SH-SY5Y (cell line): ENCODE measurements around the gene PRDX4.

Source experiments
- GATA2 ChIP-seq: IDR thresholded peaks from 2 replicates; pipeline ENCODE4 v1.6.1; 2011; ENCODE audit warnings: mild to moderate bottlenecking, low read depth, low read length
- GATA3 ChIP-seq: IDR thresholded peaks from 2 replicates; pipeline ENCODE4 v1.6.1; 2011; ENCODE audit warnings: low read depth, mild to moderate bottlenecking, low read length, moderate library complexity

PRDX4 gene

GRCh38 chrX:23667239-23668177 is at the start of gene PRDX4:
TSS of gene PRDX4 (plus strand) at chrX:23667493. CDS start at chrX:23667571, 78 bp downstream.
- TF ChIP-seq GATA2 = no peak
- no peak for TF ChIP-seq GATA3

GRCh38 chrX:23621621-23622265 is 45.5 kb upstream of the PRDX4 start:
- TF ChIP-seq GATA3 (no peak), GATA2 (no peak)

GRCh38 chrX:23623797-23624196 is 43.5 kb upstream of the PRDX4 start:
- TF ChIP-seq GATA3 = no peak
- no peak for TF ChIP-seq GATA2

GRCh38 chrX:23626651-23627050 is 40.6 kb upstream of the PRDX4 start:
- TF ChIP-seq GATA3 = no peak
- no peak for TF ChIP-seq GATA2

GRCh38 chrX:23628131-23628530 is 39.2 kb upstream of the PRDX4 start:
- TF ChIP-seq GATA3 (no peak), GATA2 (no peak)

GRCh38 chrX:23631136-23631535 is 36.2 kb upstream of the PRDX4 start:
- TF ChIP-seq GATA3 (no peak), GATA2 (no peak)

- TF ChIP-seq GATA2 = no peak; the same call in 1 of the 2 replicates
- no peak for TF ChIP-seq GATA3
These were observed 33.3 kb upstream of the PRDX4 start for GRCh38 chrX:23633834-23634580.

- no peak for TF ChIP-seq GATA3
- TF ChIP-seq GATA2 = no peak
These were observed 30.1 kb upstream of the PRDX4 start for GRCh38 chrX:23637187-23637586.

- TF ChIP-seq GATA3 (no peak), GATA2 (no peak)
These were observed 24.3 kb upstream of the PRDX4 start for GRCh38 chrX:23643020-23643419.

GRCh38 chrX:23644744-23645143 is 22.5 kb upstream of the PRDX4 start:
- TF ChIP-seq GATA3 = no peak
- no peak for TF ChIP-seq GATA2

GRCh38 chrX:23656091-23656490 is 11.2 kb upstream of the PRDX4 start:
- TF ChIP-seq GATA2 (no peak), GATA3 (no peak)

- TF ChIP-seq GATA2 (no peak), GATA3 (no peak)
These were observed 10.6 kb upstream of the PRDX4 start for GRCh38 chrX:23656684-23657083.

GRCh38 chrX:23659339-23659738 is 8.0 kb upstream of the PRDX4 start:
- TF ChIP-seq GATA3 (no peak), GATA2 (no peak)

- TF ChIP-seq GATA3 (no peak), GATA2 (no peak)
These were observed 6.5 kb upstream of the PRDX4 start for GRCh38 chrX:23660766-23661132.

- no peak for TF ChIP-seq GATA2
These were observed 5.6 kb upstream of the PRDX4 start for GRCh38 chrX:23661671-23662070.
